GM23338 (cell line): ENCODE measurements around the gene AFTPH.

Experiments used
- CTCF ChIP-seq, 2 experiments: fragments of 200-600 bp in 1 of 2; sonication (generic) in 1 of 2; conservative IDR thresholded peaks; 2 replicates each; pipeline versions ENCODE4 v1.5.1 to v1.6.1; 2016 to 2017; ENCODE audit warnings: antibody characterized with exemption in 2 of 2, low read depth in 2 of 2, mild to moderate bottlenecking in 2 of 2, moderate library complexity in 1 of 2
- EZH2 ChIP-seq: fragments of 200-600 bp; sonication (generic); IDR thresholded peaks from one replicate; pipeline ENCODE4 v1.8.0; 2017; ENCODE audit warnings: antibody characterized with exemption, mild to moderate bottlenecking, low read depth; ENCODE audit not compliant: unreplicated experiment
- JUNB ChIP-seq: IDR thresholded peaks from one replicate; pipeline ENCODE4 v1.6.1; 2016; ENCODE audit warnings: antibody characterized with exemption; ENCODE audit not compliant: unreplicated experiment
- REST ChIP-seq: IDR thresholded peaks from one replicate; pipeline ENCODE4 v1.6.1; 2018; ENCODE audit warnings: antibody characterized with exemption; ENCODE audit not compliant: unreplicated experiment

- TF ChIP-seq CTCF (conservative IDR thresholded peaks at IDR 0.05; ENCODE audit: low read depth in 2 of 2) (no peak), REST (no peak), EZH2 (no peak), JUNB (no peak)
These were observed 80.0 kb downstream of the AFTPH start for GRCh38 chr2:64604155-64604554.
